Cardiac fibroblast (primary cell): ENCODE measurements around the gene NEDD4.

ENCODE experiments used
- DNase-seq, 2 donors: peaks; one replicate each; pipeline versions ENCODE4 v3.0.0 to v3.0.0-alpha.2; 2010; ENCODE audit warnings: low read depth in 2 of 2
- H3K4me3 ChIP-seq, 2 donors: replicated peaks in 1 of 2; 1 replicate in 1 of 2; 2 replicates in 1 of 2; pipeline ENCODE4 v1.5.1; 2011; ENCODE audit warnings: low read depth in 2 of 2, low read length in 2 of 2, mild to moderate bottlenecking in 2 of 2, moderate library complexity in 1 of 2
- TF ChIP-seq, protein P1 (sequence below): IDR thresholded peaks from one replicate; pipeline ENCODE4 v1.5.1; 2011; ENCODE audit warnings: low read depth, mild to moderate bottlenecking, low read length, inconsistent platforms

NEDD4 gene

DNA sequence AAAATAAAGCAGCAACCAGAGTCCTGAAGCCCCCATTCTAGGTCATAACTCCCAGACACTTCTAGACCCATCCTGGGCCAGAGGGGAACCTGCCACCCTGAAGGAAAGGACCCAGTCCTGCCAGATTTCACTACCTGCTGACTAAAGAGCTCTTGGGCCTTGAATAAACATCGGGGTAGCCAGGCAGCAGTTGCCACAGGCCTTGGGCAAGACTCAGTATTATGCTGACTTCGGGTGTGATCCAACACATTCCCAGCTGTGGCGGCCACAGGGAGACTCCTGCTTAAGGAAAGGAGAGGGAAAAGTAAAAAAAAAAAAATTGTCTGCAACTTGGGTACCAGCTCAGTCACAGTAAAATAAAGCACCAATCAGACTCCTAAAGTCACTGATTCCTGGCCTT lies 23.8 kb downstream of the NEDD4 start:
- no peak for DNase-seq
- TF ChIP-seq, protein P1, sequence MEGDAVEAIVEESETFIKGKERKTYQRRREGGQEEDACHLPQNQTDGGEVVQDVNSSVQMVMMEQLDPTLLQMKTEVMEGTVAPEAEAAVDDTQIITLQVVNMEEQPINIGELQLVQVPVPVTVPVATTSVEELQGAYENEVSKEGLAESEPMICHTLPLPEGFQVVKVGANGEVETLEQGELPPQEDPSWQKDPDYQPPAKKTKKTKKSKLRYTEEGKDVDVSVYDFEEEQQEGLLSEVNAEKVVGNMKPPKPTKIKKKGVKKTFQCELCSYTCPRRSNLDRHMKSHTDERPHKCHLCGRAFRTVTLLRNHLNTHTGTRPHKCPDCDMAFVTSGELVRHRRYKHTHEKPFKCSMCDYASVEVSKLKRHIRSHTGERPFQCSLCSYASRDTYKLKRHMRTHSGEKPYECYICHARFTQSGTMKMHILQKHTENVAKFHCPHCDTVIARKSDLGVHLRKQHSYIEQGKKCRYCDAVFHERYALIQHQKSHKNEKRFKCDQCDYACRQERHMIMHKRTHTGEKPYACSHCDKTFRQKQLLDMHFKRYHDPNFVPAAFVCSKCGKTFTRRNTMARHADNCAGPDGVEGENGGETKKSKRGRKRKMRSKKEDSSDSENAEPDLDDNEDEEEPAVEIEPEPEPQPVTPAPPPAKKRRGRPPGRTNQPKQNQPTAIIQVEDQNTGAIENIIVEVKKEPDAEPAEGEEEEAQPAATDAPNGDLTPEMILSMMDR: no peak
- no peak overlapping the region for H3K4me3 ChIP-seq

DNA sequence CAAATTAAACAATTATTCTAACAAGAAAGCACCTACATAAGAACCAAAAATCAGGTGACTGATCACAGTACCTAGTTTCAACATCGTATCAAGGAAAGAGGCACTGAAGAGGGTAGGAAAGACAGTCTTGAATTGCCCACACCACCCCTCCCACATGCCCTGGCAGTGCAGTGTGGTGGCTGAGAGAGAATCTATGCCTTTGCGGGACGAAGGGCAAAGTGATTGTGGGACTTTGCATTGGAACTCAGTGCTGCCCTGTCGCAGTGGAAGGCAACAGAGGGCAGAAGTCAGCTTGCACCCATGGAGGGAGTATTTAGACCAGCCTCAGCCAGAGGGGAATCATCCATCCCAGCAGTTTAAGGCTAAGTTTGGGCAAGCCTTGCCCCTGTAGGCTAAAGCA lies 24.5 kb downstream of the NEDD4 start:
- TF ChIP-seq, protein P1: no peak
- H3K4me3 ChIP-seq: no peak overlapping the region
- DNase-seq: no peak

DNA sequence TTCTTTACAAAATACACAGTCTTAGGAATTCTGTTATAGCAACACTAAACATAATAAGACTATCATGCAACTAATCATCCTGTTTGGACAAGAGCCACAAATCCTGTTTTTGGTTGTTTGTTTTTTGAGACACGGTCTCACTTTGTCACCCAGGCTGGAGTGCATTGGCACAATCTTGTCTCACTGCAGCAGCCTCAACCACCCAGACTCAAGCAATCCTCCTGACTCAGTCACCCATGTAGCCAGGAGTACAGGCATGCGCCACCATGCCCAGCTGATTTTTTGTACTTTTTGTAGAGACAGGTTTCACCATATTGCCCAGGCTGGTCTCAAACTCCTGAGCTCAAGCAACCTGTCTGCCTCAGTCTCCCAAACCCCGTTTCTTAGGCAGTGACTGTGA lies 28.3 kb downstream of the NEDD4 start:
- TF ChIP-seq, protein P1: no peak
- DNase-seq: no peak
- H3K4me3 ChIP-seq: no peak overlapping the region

DNA sequence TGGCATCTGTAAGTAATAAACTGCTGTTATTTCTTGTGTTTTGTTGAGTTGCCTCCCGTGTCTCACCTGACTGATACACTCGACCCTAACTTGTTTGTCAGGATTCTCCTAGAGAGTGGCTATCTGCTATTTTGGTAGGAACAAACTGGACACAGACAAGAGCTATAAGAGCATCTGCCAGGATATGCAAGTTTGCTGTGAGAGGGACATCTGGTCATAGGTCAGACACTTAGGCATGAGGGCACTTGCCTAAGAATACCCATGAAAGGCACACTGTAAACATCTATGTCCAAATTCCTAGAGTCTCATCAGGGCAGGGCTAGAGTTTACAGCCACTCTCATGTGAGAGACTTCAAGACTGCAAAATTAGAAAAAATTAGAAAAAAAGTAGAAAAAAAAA lies 32.5 kb downstream of the NEDD4 start:
- TF ChIP-seq, protein P1: no peak
- H3K4me3 ChIP-seq: no peak overlapping the region
- no peak for DNase-seq

DNA sequence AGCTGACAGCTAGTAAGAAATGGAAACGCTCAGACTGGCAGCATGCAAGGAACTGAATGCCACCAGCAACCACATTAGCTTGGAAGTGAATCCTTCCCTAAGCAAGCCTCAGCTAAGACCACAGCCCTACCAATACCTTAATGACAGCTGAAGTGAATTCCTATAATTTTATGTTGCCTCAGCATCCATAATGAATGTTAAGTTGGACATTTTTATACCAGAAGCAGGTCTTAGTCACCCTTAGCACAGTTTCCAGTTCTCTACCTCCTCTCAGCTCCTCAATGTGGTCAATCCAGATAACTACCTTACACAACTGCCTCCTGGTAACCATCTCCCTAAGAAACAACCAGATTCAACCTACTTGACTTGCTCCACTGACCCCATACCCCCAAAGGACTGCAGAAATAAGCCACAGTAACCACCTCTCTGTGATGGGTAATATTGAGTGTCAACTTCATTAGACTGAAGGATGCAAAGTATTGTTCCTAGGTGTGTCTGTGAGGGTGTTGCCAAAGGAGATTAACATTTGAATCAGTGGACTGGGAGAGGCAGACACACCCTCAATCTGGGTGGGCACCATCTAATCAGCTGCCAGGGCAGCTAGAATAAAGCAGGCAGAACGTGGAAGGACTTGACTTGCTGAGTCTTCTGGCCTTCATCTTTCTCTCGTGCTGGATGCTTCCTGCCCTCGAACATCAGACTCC lies 33.5 kb downstream of the NEDD4 start:
- no peak overlapping the region for H3K4me3 ChIP-seq
- no peak for DNase-seq
- TF ChIP-seq, protein P1: no peak

DNA sequence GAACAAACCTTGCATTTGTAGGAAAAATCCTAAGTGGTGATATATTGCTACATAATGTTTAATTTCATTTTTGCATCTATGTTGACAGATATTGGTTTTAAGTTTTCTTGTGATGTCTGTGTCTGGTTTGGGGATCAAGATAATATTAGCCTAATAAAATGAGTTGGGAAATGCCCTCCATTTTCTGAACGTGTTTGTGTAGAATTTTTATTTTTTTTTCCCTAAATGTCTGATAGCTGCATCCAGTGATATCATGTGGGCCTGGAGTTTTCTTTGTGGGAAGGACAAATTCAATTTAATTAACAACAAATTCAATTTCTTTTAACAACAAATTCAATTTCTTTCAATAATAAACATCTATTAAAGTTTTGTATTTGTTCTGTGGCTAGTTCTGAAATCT lies 35.1 kb downstream of the NEDD4 start:
- no peak for DNase-seq
- no peak overlapping the region for H3K4me3 ChIP-seq
- TF ChIP-seq, protein P1: no peak
